H9 (cell line): ENCODE results near the gene HPCAL4. TPM values are rescaled to one million over a fixed set of nuclear protein-coding genes. Genes with fewer than 3 reads are reported as not detected.

ENCODE experiments used
- DNase-seq: peaks from one replicate; pipeline ENCODE4 v3.0.0-alpha.2; 2017
- H2AFZ ChIP-seq: one replicate; pipeline ENCODE4 v1.6.1; 2013; ENCODE audit warnings: mild to moderate bottlenecking, low read length, control low read depth, moderate library complexity
- H2AK5ac ChIP-seq: 2 replicates; pipeline ENCODE4 v1.6.1; 2013; ENCODE audit warnings: low read length, control low read depth, mixed read lengths; ENCODE audit not compliant: insufficient read length
- H2BK120ac ChIP-seq: one replicate; pipeline ENCODE4 v1.6.1; 2013; ENCODE audit warnings: low read depth, mild to moderate bottlenecking, low read length, control low read depth, inconsistent platforms; ENCODE audit not compliant: poor library complexity, severe bottlenecking
- H2BK12ac ChIP-seq: 2 replicates; pipeline ENCODE4 v1.6.1; 2013; ENCODE audit warnings: low read length, control low read depth, mixed read lengths, low read depth; ENCODE audit not compliant: insufficient read length
- H2BK15ac ChIP-seq: 2 replicates; pipeline ENCODE4 v1.6.1; 2013; ENCODE audit warnings: low read depth, low read length, control low read depth
- H2BK20ac ChIP-seq: one replicate; pipeline ENCODE4 v1.6.1; 2013; ENCODE audit warnings: low read depth, mild to moderate bottlenecking, low read length, control low read depth, inconsistent platforms; ENCODE audit not compliant: poor library complexity, severe bottlenecking
- H2BK5ac ChIP-seq: 2 replicates; pipeline ENCODE4 v1.6.1; 2013; ENCODE audit warnings: low read length, control low read depth, mixed read lengths; ENCODE audit not compliant: insufficient read length
- H3K14ac ChIP-seq: 2 replicates; pipeline ENCODE4 v1.6.1; 2013; ENCODE audit warnings: low read length, control low read depth; ENCODE audit not compliant: insufficient read depth
- H3K18ac ChIP-seq: 2 replicates; pipeline ENCODE4 v1.6.1; 2013; ENCODE audit warnings: low read depth, mild to moderate bottlenecking, mixed read lengths, low read length, control low read depth; ENCODE audit not compliant: insufficient read length
- H3K23ac ChIP-seq: 2 replicates; pipeline ENCODE4 v1.6.1; 2013; ENCODE audit warnings: low read length, control low read depth, mixed read lengths, low read depth; ENCODE audit not compliant: insufficient read length
- H3K23me2 ChIP-seq: 2 replicates; pipeline ENCODE4 v1.6.1; 2013; ENCODE audit warnings: low read depth, mild to moderate bottlenecking, mixed read lengths, low read length, control low read depth; ENCODE audit not compliant: insufficient read length, poor library complexity, severe bottlenecking
- H3K27ac ChIP-seq: 2 replicates; pipeline ENCODE4 v1.5.1; 2013; ENCODE audit warnings: low read length, control low read depth, mixed read lengths, low read depth; ENCODE audit not compliant: insufficient read length
- H3K27me3 ChIP-seq: 2 replicates; pipeline ENCODE4 v1.6.1; 2013; ENCODE audit warnings: low read length, control low read depth, inconsistent platforms; ENCODE audit not compliant: insufficient read depth
- H3K4ac ChIP-seq: 2 replicates; pipeline ENCODE4 v1.6.1; 2013; ENCODE audit warnings: low read depth, mild to moderate bottlenecking, control low read depth, inconsistent platforms, low read length, moderate library complexity
- H3K4me1 ChIP-seq: 2 replicates; pipeline ENCODE4 v1.6.1; 2013; ENCODE audit warnings: low read length, control low read depth, inconsistent platforms; ENCODE audit not compliant: insufficient read depth
- H3K4me2 ChIP-seq: 2 replicates; pipeline ENCODE4 v1.6.1; 2013; ENCODE audit warnings: low read length, control low read depth, mixed read lengths; ENCODE audit not compliant: insufficient read length, insufficient read depth
- H3K56ac ChIP-seq: 2 replicates; pipeline ENCODE4 v1.6.1; 2013; ENCODE audit warnings: low read depth, mild to moderate bottlenecking, mixed read lengths, low read length, control low read depth; ENCODE audit not compliant: insufficient read length
- H3K79me1 ChIP-seq: 2 replicates; pipeline ENCODE4 v1.6.1; 2013; ENCODE audit warnings: low read depth, mild to moderate bottlenecking, moderate library complexity, low read length, control low read depth, inconsistent platforms; ENCODE audit not compliant: insufficient read depth, poor library complexity, severe bottlenecking
- H3K79me2 ChIP-seq: 2 replicates; pipeline ENCODE4 v1.6.1; 2013; ENCODE audit warnings: low read length, control low read depth, inconsistent platforms; ENCODE audit not compliant: insufficient read depth
- H3K9ac ChIP-seq: 2 replicates; pipeline ENCODE4 v1.6.1; 2013; ENCODE audit warnings: low read length, control low read depth, mixed read lengths; ENCODE audit not compliant: insufficient read length; ENCODE audit errors: extremely low read depth
- H3K9me3 ChIP-seq: one replicate; pipeline ENCODE4 v1.6.1; 2013; ENCODE audit warnings: low read depth, low read length, inconsistent platforms; ENCODE audit not compliant: control insufficient read depth
- H3T11ph ChIP-seq: one replicate; pipeline ENCODE4 v1.6.1; 2013; ENCODE audit warnings: mild to moderate bottlenecking, low read length, control low read depth, inconsistent platforms
- H4K20me1 ChIP-seq: one replicate; pipeline ENCODE4 v1.6.1; 2013; ENCODE audit not compliant: control insufficient read depth, insufficient read length, insufficient read depth
- H4K5ac ChIP-seq: 2 replicates; pipeline ENCODE4 v1.6.1; 2013; ENCODE audit warnings: low read depth, mild to moderate bottlenecking, mixed read lengths, low read length, control low read depth; ENCODE audit not compliant: insufficient read length
- H4K8ac ChIP-seq: replicated peaks from 2 replicates; pipeline ENCODE4 v1.6.1; 2013; ENCODE audit warnings: low read length, control low read depth, mixed read lengths, low read depth; ENCODE audit not compliant: insufficient read length
- H4K91ac ChIP-seq: 2 replicates; pipeline ENCODE4 v1.6.1; 2013; ENCODE audit warnings: low read depth, mild to moderate bottlenecking, moderate library complexity, mixed read lengths, low read length, control low read depth; ENCODE audit not compliant: insufficient read length
- H3K27ac Mint-ChIP-seq, 3 experiments: 2 replicates in 2 of 3; 3 replicates in 1 of 3; pipeline ENCODE4 v1.8.0; 2020 to 2021; ENCODE audit warnings: mixed read lengths in 3 of 3, mild to moderate bottlenecking in 1 of 3, moderate library complexity in 1 of 3
- H3K27me3 Mint-ChIP-seq: 2 replicates; pipeline ENCODE4 v1.8.0; 2021; ENCODE audit warnings: low read depth, mild to moderate bottlenecking, moderate library complexity, mixed read lengths
- H3K36me3 Mint-ChIP-seq, 3 experiments: 2 replicates in 2 of 3; 3 replicates in 1 of 3; pipeline ENCODE4 v1.8.0; 2020 to 2021; ENCODE audit warnings: low read depth in 3 of 3, mixed read lengths in 3 of 3; ENCODE audit not compliant: insufficient read depth in 1 of 3
- H3K4me1 Mint-ChIP-seq, 2 experiments: 2 replicates each; pipeline ENCODE4 v1.8.0; 2020; ENCODE audit warnings: mixed read lengths in 2 of 2
- H3K4me3 Mint-ChIP-seq, 2 experiments: 2 replicates in 1 of 2; 3 replicates in 1 of 2; pipeline ENCODE4 v1.8.0; 2020 to 2021; ENCODE audit warnings: mild to moderate bottlenecking in 2 of 2, mixed read lengths in 2 of 2, moderate library complexity in 1 of 2
- H3K9me3 Mint-ChIP-seq, 2 experiments: 2 replicates in 1 of 2; 3 replicates in 1 of 2; pipeline ENCODE4 v1.8.0; 2020; ENCODE audit warnings: mild to moderate bottlenecking in 2 of 2, mixed read lengths in 2 of 2, moderate library complexity in 1 of 2
- CTCF ChIP-seq: fragments of 200-600 bp; sonication (generic); conservative IDR thresholded peaks from 3 replicates; pipeline ENCODE4 v1.8.0; 2021; ENCODE audit warnings: antibody characterized with exemption, mild to moderate bottlenecking
- WGBS: extraction: QIAGEN DNeasy Blood & Tissue Kit; methylation state at CpG from one replicate; pipeline ENCODE4 v1.1.7; 2013; ENCODE audit warnings: missing lambda C conversion rate, low lambda C conversion rate, mixed read lengths; ENCODE audit not compliant: insufficient read length; ENCODE audit errors: extremely low coverage; 5-methylcytosine and 5-hydroxymethylcytosine counted together
- total RNA-seq: library from RNA; stranded (reverse); gene quantifications from 2 replicates; pipeline ENCODE4 v1.2.1, GENCODE V29; 2021

Gene HPCAL4
- total RNA-seq, 1 experiment from 2014 or later: 0.15 TPM

- Histone ChIP-seq H2BK5ac (no peak overlapping the region), H3K18ac (no peak overlapping the region), H3K23ac (no peak overlapping the region), H2BK120ac (no peak overlapping the region), H2BK12ac (no peak overlapping the region), H4K91ac (no peak overlapping the region), H3K27ac (no peak overlapping the region), H3K27me3 (peaks cover 13% of the 10 kb centered on the region; the same call in 1 of the 2 replicates), H4K5ac (no peak overlapping the region), H3K79me2 (no peaks in the 10 kb centered on the region), H2BK15ac (no peak overlapping the region), H3K14ac (no peak overlapping the region), H3K79me1 (no peaks in the 10 kb centered on the region), H3K9ac (no peak overlapping the region), H3K56ac (no peak overlapping the region), H3K23me2 (no peaks in the 10 kb centered on the region), H2AFZ (no peak overlapping the region), H3K4me2 (no peak overlapping the region), H2BK20ac (no peak overlapping the region), H2AK5ac (no peak overlapping the region), H4K20me1 (no peaks in the 10 kb centered on the region), H3K4me1 (peaks cover 3% of the 10 kb centered on the region; the same call in 1 of the 2 replicates), H3K4ac (no peak overlapping the region), H3K9me3 (no peaks in the 10 kb centered on the region), H3T11ph (no peak overlapping the region), H4K8ac (no peak overlapping the region)
- DNase-seq: no peak
- no peak overlapping the region; a peak in 1 of 5 replicates for H3K4me3 Mint-ChIP-seq
- peaks cover 95% of the 10 kb centered on the region for H3K27me3 Mint-ChIP-seq
- H3K36me3 Mint-ChIP-seq: no peaks in the 10 kb centered on the region
- H3K27ac Mint-ChIP-seq: no peak overlapping the region
- WGBS: no CpG with 5 or more reads among the region's 2 CpGs
- TF ChIP-seq CTCF: no peak
- peaks cover 23 to 25% of the 10 kb centered on the region in 2 experiments for H3K4me1 Mint-ChIP-seq
- no peaks in the 10 kb centered on the region for H3K9me3 Mint-ChIP-seq
These were observed 55.4 kb downstream of the HPCAL4 start for GRCh38 chr1:39635871-39636210.
